Naive thymus-derived CD4-positive, alpha-beta T cell (primary cell): Measurements from ENCODE around the gene VPS13C. TPM values are rescaled to one million over a fixed set of nuclear protein-coding genes. Genes with fewer than 3 reads are reported as not detected.

Source experiments
- ATAC-seq: fragments of 150-1000 bp; cut with Tn5 transposase; 2 replicates; pipeline ENCODE4 v1.10.0; 2021; ENCODE audit warnings: mild to moderate bottlenecking, moderate library complexity
- CTCF ChIA-PET: fragments of 350-600 bp; sonication (Branson Sonifier 250); formaldehyde crosslinking; loops from one replicate; lab custom pipeline; 2021; ENCODE audit warnings: antibody characterized with exemption; lab: Charles Lee
- POLR2A ChIA-PET: fragments of 350-600 bp; sonication (Branson Sonifier 250); formaldehyde crosslinking; loops from one replicate; lab custom pipeline; 2021; ENCODE audit warnings: antibody characterized with exemption, inconsistent platforms; lab: Charles Lee
- DNase-seq, 9 donors: peaks; one replicate each; pipeline versions ENCODE4 v3.0.0 to v3.0.0-alpha.2; 2020 to 2022; ENCODE audit warnings: mixed read lengths in 1 of 9
- H3K27ac ChIP-seq: one replicate; pipeline ENCODE4 v1.7.0; 2013; ENCODE audit warnings: mild to moderate bottlenecking, low read depth, low read length, moderate library complexity
- H3K27me3 ChIP-seq, 2 donors: one replicate each; pipeline ENCODE4 v1.7.0; 2013; ENCODE audit warnings: low read length in 2 of 2, mild to moderate bottlenecking in 2 of 2, moderate library complexity in 2 of 2; ENCODE audit not compliant: control insufficient read depth in 2 of 2, insufficient read depth in 2 of 2
- H3K36me3 ChIP-seq, 3 experiments: 1 replicate in 2 of 3; 2 replicates in 1 of 3; pipeline ENCODE4 v1.7.0; 2013; ENCODE audit warnings: low read length in 3 of 3, mild to moderate bottlenecking in 3 of 3, moderate library complexity in 1 of 3; ENCODE audit not compliant: insufficient read depth in 3 of 3, control insufficient read depth in 2 of 3
- H3K4me1 ChIP-seq, 2 donors: one replicate each; pipeline ENCODE4 v1.7.0; 2013; ENCODE audit warnings: low read length in 2 of 2, mild to moderate bottlenecking in 2 of 2, moderate library complexity in 1 of 2; ENCODE audit not compliant: control insufficient read depth in 2 of 2, insufficient read depth in 2 of 2
- H3K4me3 ChIP-seq: 2 replicates; pipeline ENCODE4 v1.7.0; 2013; ENCODE audit warnings: mild to moderate bottlenecking, low read length
- H3K9me3 ChIP-seq, 3 experiments: 1 replicate in 2 of 3; 2 replicates in 1 of 3; pipeline ENCODE4 v1.7.0; 2013; ENCODE audit warnings: low read length in 3 of 3; ENCODE audit not compliant: control insufficient read depth in 2 of 3
- H3K27ac Mint-ChIP-seq, 9 donors: one replicate each; pipeline ENCODE4 v1.8.0; 2020 to 2022; ENCODE audit warnings: mixed read lengths in 9 of 9, mild to moderate bottlenecking in 8 of 9, moderate library complexity in 5 of 9, inconsistent platforms in 2 of 9
- H3K27me3 Mint-ChIP-seq, 5 donors: one replicate each; pipeline ENCODE4 v1.8.0; 2021 to 2022; ENCODE audit warnings: mixed read lengths in 5 of 5, mild to moderate bottlenecking in 1 of 5
- H3K36me3 Mint-ChIP-seq, 5 donors: one replicate each; pipeline ENCODE4 v1.8.0; 2020 to 2022; ENCODE audit warnings: mixed read lengths in 5 of 5, mild to moderate bottlenecking in 3 of 5, inconsistent platforms in 1 of 5
- H3K4me1 Mint-ChIP-seq, 7 donors: one replicate each; pipeline ENCODE4 v1.8.0; 2020 to 2022; ENCODE audit warnings: mixed read lengths in 7 of 7, mild to moderate bottlenecking in 3 of 7, inconsistent platforms in 1 of 7
- H3K4me3 Mint-ChIP-seq, 10 donors: one replicate each; pipeline ENCODE4 v1.8.0; 2020 to 2022; ENCODE audit warnings: mild to moderate bottlenecking in 10 of 10, mixed read lengths in 10 of 10, moderate library complexity in 6 of 10, inconsistent platforms in 2 of 10
- H3K9me3 Mint-ChIP-seq, 11 donors: one replicate each; pipeline ENCODE4 v1.8.0; 2020 to 2022; ENCODE audit warnings: mixed read lengths in 11 of 11, mild to moderate bottlenecking in 4 of 11, inconsistent platforms in 1 of 11, moderate library complexity in 1 of 11
- intact Hi-C, 2 donors: fragments of 100-400 bp; cut with micrococcal nuclease; formaldehyde crosslinking; loops; one replicate each; pipeline ENCODE4 v1.15.1; 2023
- polyA plus RNA-seq, 2 donors: library from polyadenylated mRNA; unstranded; fragments of 300-500 nt; fragmentation: Illumina TruSeq; gene quantifications; one replicate each; pipeline ENCODE4 v1.2.3, GENCODE V29; 2021
- total RNA-seq, 6 experiments: library from RNA in 5 of 6; stranded (reverse) in 5 of 6; gene quantifications; 1 replicate in 5 of 6; 2 replicates in 1 of 6; pipeline ENCODE4 v1.2.3 and lab custom pipeline; 2021 to 2026

Gene VPS13C
- total and polyA plus RNA-seq, 7 experiments from 2014 or later = 12.7 to 159 (median 108) TPM

GRCh38 chr15:62075595-62076277 lies 15.5 kb upstream of the VPS13C start:
- CTCF ChIA-PET = interaction anchor here (0.6 to 1.1 kb wide), 2 partner anchors 14 to 20 kb away, joined by 3 to 4 read pairs; no protein-coding TSS in a partner anchor

GRCh38 chr15:62071711-62072308 lies 11.6 kb upstream of the VPS13C start:
- peaks cover 0 to 3% (median 2%) of the 10 kb centered on the region in 5 donors for H3K36me3 Mint-ChIP-seq
- peaks cover 12 to 39% (median 19%) of the 10 kb centered on the region in 5 donors for H3K27me3 Mint-ChIP-seq
- H3K4me3 ChIP-seq = no peak overlapping the region
- peak in 5 of 9 donors; percentile 28 to 40 (median 29) for DNase-seq
- CTCF ChIA-PET = interaction anchor here (0.6 to 2.6 kb wide), 5 partner anchors 11 to 215 kb away, joined by 3 to 12 read pairs (median 4); partner anchors contain the start of gene VPS13C
- peaks cover 6 to 8% of the 10 kb centered on the region in 2 donors for H3K4me1 ChIP-seq
- H3K4me1 Mint-ChIP-seq = peaks cover 3 to 14% (median 12%) of the 10 kb centered on the region in 7 donors
- intact Hi-C loops = loop anchor here (1.0 to 5.0 kb wide), 4 partner anchors 12 to 1021 kb away; partner anchors contain the start of gene VPS13C (in 1 of the 2)
- no peak overlapping the region for H3K4me3 Mint-ChIP-seq
- H3K27ac ChIP-seq = no peak overlapping the region
- H3K9me3 ChIP-seq = no peaks in the 10 kb centered on the region
- POLR2A ChIA-PET = interaction anchor here (0.8 kb wide), 1 partner anchor 11 kb away, joined by 4 read pairs; the partner anchor contains the start of gene VPS13C
- no peaks in the 10 kb centered on the region for H3K36me3 ChIP-seq
- H3K27ac Mint-ChIP-seq = no peak overlapping the region
- peaks cover 5% of the 10 kb centered on the region in 2 donors for H3K27me3 ChIP-seq
- no peaks in the 10 kb centered on the region for H3K9me3 Mint-ChIP-seq
- ATAC-seq = no peak

More at GRCh38 chr15:62075595-62076277, 15.5 kb upstream of the VPS13C start:
- Histone ChIP-seq H3K9me3 (no peaks in the 10 kb centered on the region), H3K27me3 (no peaks in the 10 kb centered on the region), H3K4me1 (no peaks in the 10 kb centered on the region), H3K27ac (no peak overlapping the region), H3K4me3 (no peak overlapping the region), H3K36me3 (no peaks in the 10 kb centered on the region)
- no peaks in the 10 kb centered on the region for H3K4me1 Mint-ChIP-seq
- POLR2A ChIA-PET = no interaction called here
- no peak overlapping the region for H3K27ac Mint-ChIP-seq
- no peaks in the 10 kb centered on the region for H3K9me3 Mint-ChIP-seq
- no peak for ATAC-seq
- intact Hi-C loops = no loop called here
- no peak overlapping the region for H3K4me3 Mint-ChIP-seq
- peaks cover 0 to 21% (median 10%) of the 10 kb centered on the region in 5 donors for H3K27me3 Mint-ChIP-seq
- H3K36me3 Mint-ChIP-seq = no peaks in the 10 kb centered on the region
- DNase-seq = no peak

- no peaks in the 10 kb centered on the region for H3K9me3 ChIP-seq
- peaks cover 0 to 3% (median 2%) of the 10 kb centered on the region in 5 donors for H3K36me3 Mint-ChIP-seq
- H3K4me3 Mint-ChIP-seq = no peak overlapping the region
- peaks cover 6 to 14% of the 10 kb centered on the region in 2 donors for H3K4me1 ChIP-seq
- H3K27ac Mint-ChIP-seq = no peak overlapping the region
- DNase-seq = no peak
- H3K27me3 ChIP-seq = peaks cover 5 to 13% of the 10 kb centered on the region in 2 donors
- ChIA-PET CTCF (no interaction called here), POLR2A (interaction anchor here (1.4 kb wide), 1 partner anchor 9 kb away, joined by 4 read pairs; the partner anchor contains the start of gene VPS13C)
- H3K27ac ChIP-seq = no peak overlapping the region
- no peak for ATAC-seq
- H3K4me3 ChIP-seq = no peak overlapping the region
- no peaks in the 10 kb centered on the region for H3K9me3 Mint-ChIP-seq
- peaks cover 28 to 61% (median 35%) of the 10 kb centered on the region in 5 donors for H3K27me3 Mint-ChIP-seq
- intact Hi-C loops = loop anchor here (5.0 to 10.0 kb wide), 2 partner anchors 37 to 95 kb away; no protein-coding TSS in a partner anchor
- H3K4me1 Mint-ChIP-seq = peaks cover 8 to 22% (median 19%) of the 10 kb centered on the region in 7 donors
- H3K36me3 ChIP-seq = no peaks in the 10 kb centered on the region
Observed at GRCh38 chr15:62069551-62069950, 9.3 kb upstream of the VPS13C start.

- H3K4me3 ChIP-seq = peak overlapping the region; percentile 10
- ChIA-PET CTCF (no interaction called here), POLR2A (no interaction called here)
- Mint-ChIP-seq H3K9me3 (no peaks in the 10 kb centered on the region), H3K27me3 (peaks cover 25 to 60% (median 32%) of the 10 kb centered on the region in 5 donors), H3K36me3 (peaks cover 0 to 3% (median 2%) of the 10 kb centered on the region in 5 donors), H3K27ac (peak overlapping the region in 1 of 9 donors; percentile 34), H3K4me3 (peak overlapping the region; percentile 56 to 85 (median 78)), H3K4me1 (peaks cover 8 to 22% (median 19%) of the 10 kb centered on the region in 7 donors)
- H3K36me3 ChIP-seq = no peaks in the 10 kb centered on the region
- H3K27me3 ChIP-seq = peaks cover 5 to 13% of the 10 kb centered on the region in 2 donors
- intact Hi-C loops = loop anchor here (5.0 to 10.0 kb wide), 2 partner anchors 36 to 94 kb away; no protein-coding TSS in a partner anchor
- ATAC-seq = no peak
- no peaks in the 10 kb centered on the region for H3K9me3 ChIP-seq
- DNase-seq = no peak
- H3K27ac ChIP-seq = no peak overlapping the region
- peaks cover 6 to 14% of the 10 kb centered on the region in 2 donors for H3K4me1 ChIP-seq
Observed at GRCh38 chr15:62068810-62069167, 8.5 kb upstream of the VPS13C start.

GRCh38 chr15:62068071-62068809 lies 8.0 kb upstream of the VPS13C start:
- Mint-ChIP-seq H3K9me3 (no peaks in the 10 kb centered on the region), H3K27me3 (peaks cover 25 to 61% (median 28%) of the 10 kb centered on the region in 5 donors), H3K27ac (peak overlapping the region in 1 of 9 donors; percentile 34), H3K4me3 (peak overlapping the region; percentile 56 to 88 (median 80)), H3K36me3 (peaks cover 0 to 3% (median 2%) of the 10 kb centered on the region in 5 donors), H3K4me1 (peaks cover 8 to 22% (median 19%) of the 10 kb centered on the region in 7 donors)
- ATAC-seq = peak; percentile 53
- no peak overlapping the region for H3K27ac ChIP-seq
- peaks cover 5 to 13% of the 10 kb centered on the region in 2 donors for H3K27me3 ChIP-seq
- no peaks in the 10 kb centered on the region for H3K36me3 ChIP-seq
- ChIA-PET POLR2A (no interaction called here), CTCF (no interaction called here)
- intact Hi-C loops = loop anchor here (5.0 to 10.0 kb wide), 2 partner anchors 36 to 93 kb away; no protein-coding TSS in a partner anchor
- peak overlapping the region; percentile 10 for H3K4me3 ChIP-seq
- peaks cover 6 to 14% of the 10 kb centered on the region in 2 donors for H3K4me1 ChIP-seq
- no peaks in the 10 kb centered on the region for H3K9me3 ChIP-seq
- DNase-seq = peak in 4 of 9 donors; percentile 8 to 47 (median 18)
